Stimulated activated CD4-positive, alpha-beta T cell treated with anti-CD3 and anti-CD28 coated beads, Interleukin-4, amount 100 ng/mL, for 48 hours (primary cell): ENCODE measurements around the gene GALNTL6.

Experiments used
- DNase-seq, 2 donors: peaks; one replicate each; pipeline ENCODE4 v3.0.0-alpha.2; 2020; ENCODE audit warnings: low read depth in 2 of 2

GALNTL6 gene

GRCh38 chr4:171812665-171813525 is at the start of gene GALNTL6:
Gene GALNTL6 (plus strand): TSS chr4:171813404.
- no peak for DNase-seq

- no peak for DNase-seq
These were observed 47.7 kb upstream of the GALNTL6 start for GRCh38 chr4:171765514-171765913.

GRCh38 chr4:171774642-171775190 is 38.5 kb upstream of the GALNTL6 start:
- no peak for DNase-seq

GRCh38 chr4:171779301-171779700 is 33.9 kb upstream of the GALNTL6 start:
- no peak for DNase-seq

GRCh38 chr4:171785388-171785787 is 27.8 kb upstream of the GALNTL6 start:
- DNase-seq = no peak

- DNase-seq = no peak
These were observed 19.5 kb upstream of the GALNTL6 start for GRCh38 chr4:171793723-171794122.

- no peak for DNase-seq
These were observed 18.7 kb upstream of the GALNTL6 start for GRCh38 chr4:171794528-171794927.

GRCh38 chr4:171809854-171810253 is 3.4 kb upstream of the GALNTL6 start:
- no peak for DNase-seq

GRCh38 chr4:171812333-171812664 is 905 bp upstream of the GALNTL6 start:
- DNase-seq = no peak

GRCh38 chr4:171813526-171814250 is 484 bp downstream of the GALNTL6 start:
- no peak for DNase-seq

- no peak for DNase-seq
These were observed 1.3 kb downstream of the GALNTL6 start for GRCh38 chr4:171814545-171814944.

GRCh38 chr4:171817026-171817425 is 3.8 kb downstream of the GALNTL6 start:
- no peak for DNase-seq

- DNase-seq = no peak
These were observed 21.4 kb downstream of the GALNTL6 start for GRCh38 chr4:171834640-171835039.

GRCh38 chr4:171843456-171843855 is 30.3 kb downstream of the GALNTL6 start:
- no peak for DNase-seq

- DNase-seq = peak in 1 of 2 donors; percentile 0
These were observed 33.0 kb downstream of the GALNTL6 start for GRCh38 chr4:171846232-171846631.

GRCh38 chr4:171846893-171847292 is 33.7 kb downstream of the GALNTL6 start:
- DNase-seq = no peak

GRCh38 chr4:171847751-171848150 is 34.5 kb downstream of the GALNTL6 start:
- no peak for DNase-seq

- no peak for DNase-seq
These were observed 36.5 kb downstream of the GALNTL6 start for GRCh38 chr4:171849686-171850222.

GRCh38 chr4:171851295-171851694 is 38.1 kb downstream of the GALNTL6 start:
- DNase-seq = no peak

- no peak for DNase-seq
These were observed 44.3 kb downstream of the GALNTL6 start for GRCh38 chr4:171857302-171858012.

- no peak for DNase-seq
These were observed 62.1 kb downstream of the GALNTL6 start for GRCh38 chr4:171875291-171875690.

GRCh38 chr4:171876636-171877035 is 63.4 kb downstream of the GALNTL6 start:
- DNase-seq = no peak
